ENCODE measurements around the gene MATK. TPM values are rescaled to one million over a fixed set of nuclear protein-coding genes. Genes with fewer than 3 reads are reported as not detected.

Gene MATK, protein sequence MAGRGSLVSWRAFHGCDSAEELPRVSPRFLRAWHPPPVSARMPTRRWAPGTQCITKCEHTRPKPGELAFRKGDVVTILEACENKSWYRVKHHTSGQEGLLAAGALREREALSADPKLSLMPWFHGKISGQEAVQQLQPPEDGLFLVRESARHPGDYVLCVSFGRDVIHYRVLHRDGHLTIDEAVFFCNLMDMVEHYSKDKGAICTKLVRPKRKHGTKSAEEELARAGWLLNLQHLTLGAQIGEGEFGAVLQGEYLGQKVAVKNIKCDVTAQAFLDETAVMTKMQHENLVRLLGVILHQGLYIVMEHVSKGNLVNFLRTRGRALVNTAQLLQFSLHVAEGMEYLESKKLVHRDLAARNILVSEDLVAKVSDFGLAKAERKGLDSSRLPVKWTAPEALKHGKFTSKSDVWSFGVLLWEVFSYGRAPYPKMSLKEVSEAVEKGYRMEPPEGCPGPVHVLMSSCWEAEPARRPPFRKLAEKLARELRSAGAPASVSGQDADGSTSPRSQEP
- 0.38 TPM for total RNA-seq
- long read RNA-seq, partial matches to known transcripts: 0 of 3 reads
- long read RNA-seq, other reads (novel, unspliced or antisense): 2 of 3 reads

DNA sequence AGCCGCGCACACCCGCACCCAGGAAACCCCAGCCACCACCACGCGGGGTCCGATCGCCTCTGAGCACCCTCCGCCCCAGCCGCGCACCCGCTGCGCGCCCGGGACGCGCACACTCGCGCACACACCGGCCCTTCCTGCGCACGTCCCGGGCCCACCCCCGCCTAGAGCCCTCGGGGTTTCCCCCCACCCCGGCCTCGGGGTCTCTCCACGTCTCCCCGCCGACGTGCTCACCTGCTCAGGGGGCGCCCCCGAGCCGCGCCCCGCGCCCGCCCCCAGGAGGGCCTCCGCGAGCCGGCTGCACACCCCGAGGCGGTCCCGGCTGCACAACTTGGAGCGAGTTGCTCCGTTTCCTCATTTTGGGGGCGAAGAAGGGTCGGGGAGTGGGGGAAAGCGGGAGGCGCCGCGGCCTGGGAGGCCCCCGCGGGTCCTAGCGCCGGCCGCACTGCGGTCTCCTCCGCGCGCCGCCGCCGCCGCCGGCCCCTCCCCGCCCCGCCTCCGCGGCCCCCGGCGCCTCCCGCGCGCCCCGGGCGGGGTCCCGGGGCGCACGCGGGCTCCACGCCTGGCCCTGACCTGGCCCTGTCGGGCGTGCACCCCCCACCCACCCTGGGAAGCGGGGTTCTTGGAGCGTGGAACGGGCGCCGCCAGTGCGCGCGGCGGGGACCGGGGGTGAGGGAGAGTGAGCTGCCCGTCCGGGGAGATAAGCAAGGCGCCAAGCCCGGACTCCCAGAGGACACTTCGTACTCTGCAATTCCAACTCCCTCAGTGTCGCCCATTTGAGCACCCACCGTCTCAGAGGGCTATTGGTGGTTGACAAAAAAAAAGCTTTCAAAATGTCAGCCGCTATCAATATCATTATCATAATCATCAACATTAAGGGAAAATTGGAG, at the start of gene MATK:
MATK (minus strand) TSS at position 444 of the 887 bp plus-strand sequence. CDS start 1,246 bp downstream, outside the sequence.
- intact Hi-C loops (cut with DNase I): no loop called here
- no peak for DNase-seq (ENCODE audit: low spot score)

DNA sequence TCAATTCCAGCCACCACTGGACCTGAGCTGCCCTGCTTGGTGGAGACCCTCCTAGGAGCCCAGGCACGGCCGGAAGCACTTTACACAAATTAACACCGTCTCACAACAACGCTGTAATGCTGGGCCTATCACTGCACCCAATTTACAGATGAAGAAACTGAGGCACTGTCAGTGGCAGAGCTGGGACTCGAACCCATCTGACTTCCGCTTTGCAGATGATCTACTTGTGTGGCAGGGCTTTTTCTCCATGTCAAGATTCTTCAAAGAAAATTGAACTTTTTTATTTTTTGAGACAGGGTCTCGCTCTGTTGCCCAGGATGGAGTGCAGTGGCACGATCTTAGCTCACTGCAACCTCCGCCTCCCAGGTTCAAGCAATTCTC, 48.9 kb upstream of the MATK start:
- intact Hi-C loops (cut with DNase I): no loop called here
- DNase-seq (ENCODE audit: low spot score): no peak

DNA sequence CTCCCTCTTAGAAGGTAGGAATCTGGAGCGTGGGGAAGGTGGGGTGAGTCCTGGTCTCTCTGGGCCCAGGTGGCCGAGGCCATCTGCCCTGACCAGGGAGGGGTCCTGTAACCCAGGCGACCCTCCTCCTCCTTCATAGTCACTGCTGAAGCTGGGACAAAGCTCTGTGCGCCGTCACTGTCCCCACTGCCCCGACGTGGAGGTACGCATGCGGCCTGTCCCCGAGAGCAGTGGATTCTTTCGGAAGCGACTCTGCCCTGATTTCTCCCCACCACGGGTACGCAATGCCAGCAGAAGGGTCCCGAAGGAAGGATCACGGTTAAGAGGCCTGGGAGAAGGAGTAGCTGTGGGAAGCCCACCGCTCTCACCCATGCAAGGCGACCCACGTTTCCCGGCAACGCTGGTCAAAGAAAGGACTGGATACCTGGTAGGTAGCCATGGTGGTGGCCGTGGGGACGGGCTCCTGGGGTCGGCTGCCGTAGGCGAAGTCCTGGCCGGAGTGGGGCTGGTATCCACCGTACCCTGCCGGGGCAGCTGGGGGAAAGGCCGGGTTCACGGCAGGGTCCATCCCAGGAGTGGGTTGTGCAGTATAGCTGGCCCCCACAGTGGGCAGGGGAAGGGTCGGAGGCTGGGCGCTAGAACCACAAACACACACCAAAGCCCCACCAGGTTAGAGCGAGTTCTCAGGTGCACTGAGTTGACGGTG, 48.3 kb upstream of the MATK start:
- intact Hi-C loops (cut with DNase I): no loop called here
- DNase-seq (ENCODE audit: low spot score): no peak

DNA sequence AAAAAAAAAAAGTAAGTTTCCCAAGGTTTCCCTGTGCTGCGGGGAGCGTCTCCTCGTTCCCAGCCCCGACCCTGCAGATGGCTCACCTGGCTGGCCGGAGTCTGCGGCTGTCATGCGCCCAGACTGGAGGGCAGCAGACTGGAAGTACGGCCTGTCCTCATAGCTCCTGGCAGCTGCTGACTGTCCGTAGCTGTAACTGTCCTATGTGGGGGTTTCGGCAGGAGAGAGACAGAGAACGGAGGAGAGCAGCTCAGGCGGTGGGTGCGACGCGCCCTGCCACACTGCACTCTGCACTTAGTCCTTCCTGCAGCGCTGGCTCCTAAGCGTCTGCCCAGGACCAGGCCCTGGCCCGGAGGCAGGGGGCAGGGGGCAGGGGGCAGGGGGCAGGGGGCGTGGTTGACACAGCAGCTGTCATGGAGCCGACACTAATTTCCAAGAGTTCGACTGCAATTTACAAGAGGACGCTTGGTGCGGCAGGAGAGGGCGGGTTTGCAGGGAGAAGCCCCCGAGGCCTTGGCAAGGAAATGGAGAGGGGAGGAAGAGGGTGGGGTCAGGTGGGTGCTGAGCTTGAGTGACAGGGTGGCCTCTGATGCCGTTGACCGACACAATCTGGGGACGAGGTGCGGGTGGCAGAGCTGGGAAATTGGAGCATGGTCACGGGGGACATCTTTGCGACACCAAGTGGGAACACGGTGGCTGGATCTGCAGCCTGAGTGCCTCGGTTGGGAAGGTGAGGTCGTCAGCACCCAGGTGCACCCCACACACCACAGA, 47.6 kb upstream of the MATK start:
- no peak for DNase-seq (ENCODE audit: low spot score)
- intact Hi-C loops (cut with DNase I): no loop called here

DNA sequence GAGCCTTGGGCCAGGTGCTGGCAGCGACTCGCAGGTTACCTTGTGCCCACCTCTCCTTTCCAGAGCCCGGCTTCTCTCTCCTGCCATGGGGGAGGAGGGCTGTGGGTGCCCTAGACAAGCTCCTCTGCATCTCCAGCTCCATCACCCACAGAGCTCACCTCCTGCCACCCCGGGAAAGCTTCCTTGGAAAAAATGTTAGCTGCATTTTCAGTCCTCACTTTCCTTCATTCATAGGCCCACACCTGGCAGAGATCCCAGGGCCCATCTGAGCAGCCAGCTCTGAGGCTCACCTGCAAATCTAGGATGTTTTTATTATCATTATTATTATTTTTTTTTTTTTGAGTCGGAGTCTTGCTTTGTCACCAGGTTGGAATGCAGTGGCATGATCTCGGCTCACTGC, 45.8 kb upstream of the MATK start:
- no peak for DNase-seq (ENCODE audit: low spot score)
- intact Hi-C loops (cut with DNase I): no loop called here

DNA sequence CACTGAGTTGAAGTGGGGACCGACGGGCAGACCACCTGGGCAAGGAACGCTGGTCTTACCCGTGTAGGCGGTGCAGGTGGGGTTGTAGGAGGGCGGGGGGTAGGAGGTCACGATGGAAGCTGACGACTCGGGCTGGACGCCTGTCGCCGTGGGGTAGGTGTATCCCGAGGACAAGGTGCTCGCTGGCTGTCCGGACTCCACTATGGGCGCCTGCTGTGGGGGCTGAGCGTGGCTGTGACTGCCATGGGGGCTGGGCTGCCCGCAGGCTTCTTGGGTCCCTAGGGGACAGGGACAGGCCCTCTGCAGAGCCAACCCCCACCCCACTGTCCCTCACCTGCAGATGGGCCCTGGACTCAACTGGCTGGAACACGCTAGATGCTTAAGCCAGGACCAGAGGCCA, 45.4 kb upstream of the MATK start:
- intact Hi-C loops (cut with DNase I): no loop called here
- no peak for DNase-seq (ENCODE audit: low spot score)

DNA sequence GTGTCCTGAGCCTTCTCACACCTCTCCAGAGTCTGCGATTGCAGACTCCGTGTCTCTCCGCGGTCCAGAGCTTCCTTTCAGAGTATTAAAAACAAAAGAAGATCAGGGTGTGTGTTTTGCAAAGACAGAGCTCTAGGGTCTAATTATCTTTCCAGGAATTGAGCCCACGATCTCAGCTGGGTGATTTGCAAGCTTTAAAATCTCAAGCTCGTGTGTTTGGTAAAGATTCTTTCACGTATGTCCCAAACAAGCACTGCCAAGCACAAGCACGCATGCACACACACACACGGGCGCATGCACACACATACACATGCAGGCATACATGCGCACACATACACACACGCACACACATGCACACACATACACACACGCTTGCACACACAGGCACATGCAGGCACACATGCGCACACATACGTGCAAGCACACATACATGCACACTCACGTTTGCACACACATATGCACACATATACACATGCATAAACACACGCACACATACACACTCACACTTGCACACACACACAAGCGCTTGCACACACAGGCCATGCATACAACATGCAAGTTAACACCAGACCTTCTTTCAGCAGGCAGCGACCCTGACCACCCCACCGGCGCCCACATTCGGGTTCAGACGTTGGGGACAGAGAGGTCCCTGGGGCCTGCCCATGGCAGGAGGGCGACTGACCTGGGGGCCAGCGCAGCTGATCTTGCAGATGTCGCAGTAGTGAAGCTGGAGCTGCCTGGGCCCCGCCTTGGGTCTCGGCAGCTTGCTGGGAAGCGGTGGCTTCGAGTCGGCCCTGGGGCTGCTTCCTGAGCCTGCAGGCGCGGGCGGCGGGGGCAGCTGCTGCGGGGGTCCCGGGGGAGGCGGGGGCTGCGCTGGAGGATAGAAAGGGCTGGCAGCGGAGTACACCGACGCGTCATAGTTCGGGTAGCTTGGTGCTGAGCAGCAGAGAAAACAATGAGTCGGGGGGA, 44.7 kb upstream of the MATK start:
- intact Hi-C loops (cut with DNase I): no loop called here
- DNase-seq (ENCODE audit: low spot score): no peak

DNA sequence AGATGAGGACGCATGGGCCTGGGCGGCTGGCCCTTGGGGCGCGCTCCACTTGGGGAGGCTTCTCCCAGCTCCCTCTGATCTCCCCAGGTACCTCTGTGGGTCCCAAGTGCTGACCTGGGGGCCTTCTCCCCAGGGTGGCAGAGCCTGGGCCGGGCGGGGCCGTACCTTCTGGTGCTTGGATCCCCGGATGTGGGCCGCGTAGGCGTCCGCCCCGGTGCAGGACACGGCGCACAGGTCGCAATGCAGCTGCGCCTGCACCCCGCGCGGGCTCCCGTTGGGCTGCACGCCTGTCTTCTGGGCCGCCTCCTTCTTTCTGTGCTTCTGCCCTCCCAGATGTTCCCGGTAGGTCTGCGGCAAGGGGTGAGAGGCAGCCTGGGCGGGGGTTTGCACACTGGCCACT, 41.1 kb upstream of the MATK start:
- DNase-seq (ENCODE audit: low spot score): no peak
- intact Hi-C loops (cut with DNase I): no loop called here

DNA sequence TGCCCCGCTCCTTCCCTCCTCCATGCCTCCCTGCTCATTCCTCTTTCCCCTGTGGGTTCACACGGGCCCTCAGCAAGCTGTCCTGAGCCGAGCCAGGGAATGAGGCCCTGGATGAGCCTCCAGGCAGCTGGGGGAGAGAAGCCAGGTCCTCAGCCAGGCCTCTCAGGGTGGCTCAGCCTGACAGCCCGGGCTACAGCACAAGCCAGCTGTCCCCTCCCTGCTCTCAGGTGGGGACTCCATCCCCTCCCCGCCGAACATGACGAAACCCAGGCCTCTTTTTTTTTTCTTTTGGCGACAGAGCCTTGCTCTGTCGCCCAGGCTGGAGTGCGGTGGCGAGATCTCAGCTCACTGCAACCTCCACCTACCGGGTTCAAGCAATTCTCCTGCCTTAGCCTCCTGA, 40.0 kb upstream of the MATK start:
- intact Hi-C loops (cut with DNase I): no loop called here
- no peak for DNase-seq (ENCODE audit: low spot score)

DNA sequence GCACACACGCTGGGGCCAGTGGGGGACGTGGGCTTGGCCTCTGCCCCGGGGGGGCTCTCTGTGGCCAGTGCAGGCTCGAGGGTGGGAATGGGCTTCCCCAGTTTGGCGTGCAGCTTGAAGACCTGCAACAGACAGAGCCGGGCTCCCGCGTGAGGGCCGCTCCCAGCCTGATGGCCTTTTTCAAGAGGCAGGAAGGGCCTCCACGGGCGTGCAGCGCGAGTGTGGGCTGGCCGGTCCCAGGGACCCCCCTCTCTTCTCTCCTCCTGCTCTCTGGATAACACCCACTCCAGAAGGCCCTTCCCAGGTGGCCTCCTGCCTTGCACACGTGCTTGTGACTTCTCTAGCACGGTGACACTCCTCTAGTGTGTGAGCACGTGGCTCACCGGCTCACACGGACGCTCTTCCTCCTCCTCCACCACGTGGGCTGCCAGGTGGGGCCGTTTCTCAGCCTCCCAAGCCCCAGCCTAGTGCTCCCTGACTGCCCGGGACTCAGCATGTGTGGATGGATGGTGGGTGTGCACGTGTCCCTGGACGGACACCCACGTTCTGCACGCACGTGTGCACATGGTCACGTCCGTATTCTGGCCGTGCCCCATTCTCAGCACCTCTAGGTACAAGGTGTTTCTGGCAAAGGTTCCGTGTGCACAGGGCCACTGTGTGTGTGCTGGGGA, 39.2 kb upstream of the MATK start:
- DNase-seq (ENCODE audit: low spot score): no peak
- intact Hi-C loops (cut with DNase I): no loop called here

DNA sequence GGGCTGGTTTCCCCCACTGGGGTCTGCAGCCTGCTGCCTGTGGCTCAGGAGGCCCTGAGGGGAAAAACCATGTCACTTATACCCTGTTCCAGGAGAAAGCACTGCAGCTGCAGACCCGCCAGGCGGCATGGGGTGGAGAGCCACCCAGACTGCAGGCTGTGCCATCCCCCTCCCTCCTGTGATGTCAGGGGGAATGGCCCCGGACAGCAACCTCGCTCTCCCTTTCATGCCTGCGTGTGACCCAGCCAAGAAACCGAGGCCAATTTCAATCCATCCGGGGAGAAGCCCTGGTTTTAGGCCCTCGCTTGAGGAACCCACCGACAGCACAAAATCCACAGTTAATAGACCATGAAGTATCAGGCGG, 37.2 kb upstream of the MATK start:
- intact Hi-C loops (cut with DNase I): no loop called here
- DNase-seq (ENCODE audit: low spot score): no peak

DNA sequence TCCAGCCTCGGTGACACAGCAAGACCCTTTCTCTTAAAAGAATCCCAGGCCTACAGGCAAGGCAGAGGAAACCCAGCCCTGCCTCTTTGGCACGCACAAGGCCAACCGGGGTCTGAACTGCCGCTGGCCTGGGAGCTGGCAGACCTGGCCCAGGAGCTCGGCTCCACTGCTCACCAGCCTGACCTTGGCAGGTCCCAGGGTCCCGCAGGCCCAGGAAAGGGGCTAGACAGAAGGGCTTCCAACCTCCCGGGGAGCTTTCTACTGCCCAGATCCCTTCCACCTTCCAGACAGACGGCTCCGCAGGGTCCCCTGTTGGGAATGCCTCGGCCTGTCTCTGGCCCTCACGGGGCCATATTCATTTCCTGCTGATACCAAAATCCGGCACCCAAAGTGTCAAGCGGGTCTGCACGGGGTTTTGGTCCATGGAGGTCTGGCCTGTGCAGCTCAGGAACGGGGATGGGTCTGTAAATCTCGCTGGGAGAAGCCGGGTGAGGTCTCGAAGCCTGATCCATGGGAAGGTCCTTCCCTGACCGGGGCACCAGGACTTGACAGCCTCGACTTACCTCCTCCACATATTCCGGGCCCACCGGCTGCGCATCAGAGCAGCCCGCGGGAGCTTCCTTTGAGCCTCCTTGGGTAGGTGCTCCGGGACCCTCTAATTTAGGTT, 36.6 kb upstream of the MATK start:
- intact Hi-C loops (cut with DNase I): no loop called here
- no peak for DNase-seq (ENCODE audit: low spot score)

DNA sequence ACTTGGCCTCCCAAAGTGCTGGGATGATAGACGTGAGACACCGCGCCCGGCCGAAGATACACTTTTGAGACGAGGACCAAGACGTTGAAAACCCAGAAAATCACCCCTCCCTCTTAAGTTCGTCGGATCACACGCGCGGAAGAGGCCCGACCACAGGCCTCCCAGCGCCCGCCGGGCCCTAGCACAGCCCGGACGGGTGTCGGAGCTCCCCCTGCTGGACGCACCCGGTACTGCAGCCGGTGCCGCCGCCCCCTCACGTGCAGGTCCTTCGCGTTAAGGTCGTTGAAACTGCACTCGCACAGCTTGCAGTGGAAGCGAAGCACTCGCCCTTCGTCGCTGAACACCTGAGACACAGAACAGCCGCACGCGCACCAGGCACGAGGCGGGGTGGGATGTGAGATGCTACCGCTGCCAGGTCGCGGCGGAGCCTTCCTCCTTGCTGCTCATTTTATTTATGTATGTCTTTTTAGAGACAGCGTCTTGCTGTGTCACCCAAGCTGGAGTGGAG, 35.7 kb upstream of the MATK start:
- peak; percentile 90 for DNase-seq (ENCODE audit: low spot score)
- intact Hi-C loops (cut with DNase I): no loop called here

DNA sequence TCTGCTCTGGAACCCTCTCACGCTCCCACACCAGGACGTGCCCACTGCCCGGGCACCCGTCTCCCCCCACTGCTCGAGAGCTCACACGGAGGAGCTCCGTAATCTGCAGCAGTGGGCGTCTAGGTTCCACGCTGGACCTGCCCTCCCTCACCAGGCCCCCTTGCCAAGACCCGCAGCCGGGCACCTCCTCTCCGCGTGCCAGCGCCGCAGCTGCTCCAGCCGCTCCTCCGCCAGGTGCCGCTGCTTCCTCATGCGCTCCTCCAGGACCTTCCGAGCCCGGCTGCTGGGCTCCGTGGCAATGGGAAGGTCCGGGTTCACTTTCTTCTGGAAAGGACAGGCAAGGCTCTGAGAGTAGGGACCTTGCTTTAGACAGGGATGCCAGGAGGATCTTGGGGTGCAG, 35.0 kb upstream of the MATK start:
- intact Hi-C loops (cut with DNase I): no loop called here

DNA sequence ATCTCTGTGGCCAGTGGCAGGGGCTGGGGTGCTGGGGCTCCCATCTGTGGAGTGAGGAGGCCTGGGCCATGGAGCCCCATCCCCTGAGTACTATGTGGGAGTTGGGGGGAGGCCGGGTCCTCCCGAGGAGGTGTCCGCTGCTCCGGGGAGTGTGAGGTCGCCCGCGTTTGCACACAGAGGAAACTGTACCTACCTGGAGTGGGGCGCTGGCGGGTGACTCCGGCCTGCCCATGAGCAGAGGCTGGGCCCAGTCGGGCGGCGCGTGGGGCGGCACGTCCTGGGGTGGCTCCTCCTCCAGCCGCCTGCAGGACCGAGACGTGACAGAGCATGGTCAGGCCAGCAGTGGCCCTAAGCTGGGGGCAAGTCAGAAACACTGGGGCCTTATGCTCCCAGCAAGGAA, 33.8 kb upstream of the MATK start:
- intact Hi-C loops (cut with DNase I): no loop called here
- DNase-seq (ENCODE audit: low spot score): no peak

More for the DNA sequence above, 35.0 kb upstream of the MATK start:
- no peak for DNase-seq (ENCODE audit: low spot score)

DNA sequence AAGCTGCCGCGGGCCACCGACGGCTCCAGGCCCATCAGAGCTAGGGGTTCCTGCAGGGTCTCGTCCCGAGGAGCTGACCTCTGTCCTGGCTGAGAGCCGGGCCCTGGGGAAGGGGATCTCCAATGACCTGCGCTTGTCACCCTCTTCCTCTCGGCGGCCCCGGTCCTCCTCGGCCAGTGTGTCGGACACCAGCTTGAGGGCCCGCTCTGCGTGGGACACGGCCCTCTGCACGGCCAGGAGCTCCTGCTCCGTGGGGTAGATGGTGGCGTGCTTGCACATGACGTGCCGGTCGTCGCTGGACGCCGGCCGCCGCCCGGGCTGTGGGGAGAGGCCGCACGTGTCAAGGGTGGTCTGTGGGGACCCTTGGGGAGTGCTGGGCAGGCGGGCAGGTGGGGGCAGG, 32.7 kb upstream of the MATK start:
- intact Hi-C loops (cut with DNase I): no loop called here
- no peak for DNase-seq (ENCODE audit: low spot score)

DNA sequence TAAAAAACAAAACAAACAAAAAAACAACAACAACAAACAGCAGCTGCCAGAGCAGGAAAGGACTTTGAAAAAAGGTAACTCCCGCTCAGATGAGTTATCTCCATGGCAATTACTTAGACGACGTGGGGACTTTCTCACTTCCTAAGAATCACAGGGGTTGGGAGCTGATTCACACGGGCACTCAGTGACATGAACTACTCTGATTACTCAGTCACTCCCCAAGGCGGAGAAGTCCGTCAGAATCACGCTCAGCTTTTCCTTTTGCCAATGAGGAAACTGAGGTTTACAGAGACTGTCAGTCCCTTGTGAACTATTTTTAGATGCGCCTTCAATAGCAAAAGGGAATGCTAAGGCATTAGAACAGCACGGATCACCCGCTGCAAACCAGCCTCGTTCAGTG, 32.3 kb upstream of the MATK start:
- intact Hi-C loops (cut with DNase I): no loop called here
- no peak for DNase-seq (ENCODE audit: low spot score)
